Loucy (cell line): ENCODE data around the gene RSPH9.

Source experiments
- H2AFZ ChIP-seq: fragments of 200-600 bp; sonication (generic); 2 replicates; pipeline ENCODE4 v1.6.0; 2016; ENCODE audit warnings: antibody characterized with exemption, mild to moderate bottlenecking, low read length, moderate library complexity
- H3F3A ChIP-seq: fragments of 200-600 bp; 2 replicates; pipeline ENCODE4 v1.6.0; 2016; ENCODE audit warnings: antibody characterized with exemption, low read depth, mild to moderate bottlenecking
- H3K27me3 ChIP-seq: fragments of 200-600 bp; sonication (generic); 2 replicates; pipeline ENCODE4 v1.6.1; 2014; ENCODE audit warnings: low read length, mild to moderate bottlenecking; ENCODE audit not compliant: insufficient read depth, poor library complexity, severe bottlenecking
- H3K36me3 ChIP-seq: fragments of 200-600 bp; sonication (generic); 2 replicates; pipeline ENCODE4 v1.6.1; 2016; ENCODE audit warnings: low read length; ENCODE audit not compliant: insufficient read depth
- H3K4me1 ChIP-seq: fragments of 200-600 bp; sonication (generic); 2 replicates; pipeline ENCODE4 v1.5.1; 2014; ENCODE audit warnings: low read length, mild to moderate bottlenecking; ENCODE audit not compliant: insufficient read depth, poor library complexity, severe bottlenecking
- H3K4me2 ChIP-seq: fragments of 200-600 bp; sonication (generic); 2 replicates; pipeline ENCODE4 v1.6.0; 2014; ENCODE audit warnings: antibody characterized with exemption, low read length, low read depth, mild to moderate bottlenecking; ENCODE audit not compliant: poor library complexity, severe bottlenecking
- H3K4me3 ChIP-seq: fragments of 200-600 bp; sonication (generic); 2 replicates; pipeline ENCODE4 v1.5.1; 2014; ENCODE audit warnings: low read length, mild to moderate bottlenecking, mixed read lengths; ENCODE audit not compliant: poor library complexity, severe bottlenecking
- H3K79me2 ChIP-seq: fragments of 200-600 bp; sonication (generic); 2 replicates; pipeline ENCODE4 v1.6.1; 2014; ENCODE audit warnings: low read length; ENCODE audit not compliant: insufficient read depth
- H3K9ac ChIP-seq: fragments of 200-600 bp; sonication (generic); 2 replicates; pipeline ENCODE4 v1.6.0; 2014; ENCODE audit warnings: mild to moderate bottlenecking, low read depth, low read length, moderate library complexity; ENCODE audit not compliant: poor library complexity, severe bottlenecking
- H3K9me2 ChIP-seq: fragments of 200-600 bp; sonication (generic); replicated peaks from 2 replicates; pipeline ENCODE4 v1.6.1; 2016; ENCODE audit warnings: low read depth, low read length, mixed read lengths
- H3K9me3 ChIP-seq: fragments of 200-600 bp; sonication (generic); 2 replicates; pipeline ENCODE4 v1.6.1; 2014; ENCODE audit warnings: mild to moderate bottlenecking, antibody characterized with exemption, low read length, low read depth; ENCODE audit not compliant: insufficient read depth
- H4K20me1 ChIP-seq: fragments of 200-600 bp; sonication (generic); 2 replicates; pipeline ENCODE4 v1.6.0; 2014; ENCODE audit warnings: antibody characterized with exemption, low read length, mild to moderate bottlenecking; ENCODE audit not compliant: insufficient read depth, poor library complexity, severe bottlenecking
- CTCF ChIP-seq: fragments of 200-600 bp; sonication (generic); conservative IDR thresholded peaks from 2 replicates; pipeline ENCODE4 v1.5.1; 2014; ENCODE audit warnings: mild to moderate bottlenecking, antibody characterized with exemption, low read length
- EZH2phosphoT487 ChIP-seq: fragments of 200-600 bp; IDR thresholded peaks from 2 replicates; pipeline ENCODE4 v1.6.1; 2018; ENCODE audit warnings: antibody characterized with exemption, mild to moderate bottlenecking, moderate library complexity, borderline replicate concordance

RSPH9 gene

GRCh38 chr6:43702534-43703440 lies 58.0 kb downstream of the RSPH9 start:
- Histone ChIP-seq H4K20me1 (no peaks in the 10 kb centered on the region), H3K27me3 (peaks cover 5% of the 10 kb centered on the region), H3K9ac (no peak overlapping the region), H3K79me2 (no peaks in the 10 kb centered on the region), H3F3A (no peaks in the 10 kb centered on the region), H3K4me3 (no peak overlapping the region), H3K4me1 (no peaks in the 10 kb centered on the region), H2AFZ (no peak overlapping the region), H3K36me3 (no peaks in the 10 kb centered on the region), H3K9me2 (no peaks in the 10 kb centered on the region), H3K4me2 (no peak overlapping the region), H3K9me3 (no peaks in the 10 kb centered on the region)
- no peak for TF ChIP-seq CTCF
- TF ChIP-seq EZH2phosphoT487 = no peak

- Histone ChIP-seq H3K9ac (no peak overlapping the region), H3K36me3 (no peaks in the 10 kb centered on the region), H3K9me2 (no peaks in the 10 kb centered on the region), H3K4me3 (no peak overlapping the region), H3K79me2 (no peaks in the 10 kb centered on the region), H2AFZ (no peak overlapping the region), H3K4me1 (no peaks in the 10 kb centered on the region), H3K4me2 (no peak overlapping the region), H3K27me3 (peaks cover 5% of the 10 kb centered on the region), H4K20me1 (no peaks in the 10 kb centered on the region), H3F3A (no peaks in the 10 kb centered on the region), H3K9me3 (no peaks in the 10 kb centered on the region)
- no peak for TF ChIP-seq CTCF
- TF ChIP-seq EZH2phosphoT487 = no peak
Observed at GRCh38 chr6:43703512-43704429, 58.9 kb downstream of the RSPH9 start.

- Histone ChIP-seq H3K36me3 (no peaks in the 10 kb centered on the region), H3K9ac (no peak overlapping the region), H3K79me2 (no peaks in the 10 kb centered on the region), H3K4me3 (no peak overlapping the region), H3K4me1 (no peaks in the 10 kb centered on the region), H3K9me2 (no peaks in the 10 kb centered on the region), H2AFZ (no peak overlapping the region), H3K4me2 (no peak overlapping the region), H3F3A (no peaks in the 10 kb centered on the region), H3K27me3 (no peaks in the 10 kb centered on the region), H4K20me1 (no peaks in the 10 kb centered on the region), H3K9me3 (no peaks in the 10 kb centered on the region)
- TF ChIP-seq CTCF (no peak), EZH2phosphoT487 (no peak)
Observed at GRCh38 chr6:43705996-43706395, 61.2 kb downstream of the RSPH9 start.
